Measurements from ENCODE around the gene LRGUK.

The LRGUK gene

DNA sequence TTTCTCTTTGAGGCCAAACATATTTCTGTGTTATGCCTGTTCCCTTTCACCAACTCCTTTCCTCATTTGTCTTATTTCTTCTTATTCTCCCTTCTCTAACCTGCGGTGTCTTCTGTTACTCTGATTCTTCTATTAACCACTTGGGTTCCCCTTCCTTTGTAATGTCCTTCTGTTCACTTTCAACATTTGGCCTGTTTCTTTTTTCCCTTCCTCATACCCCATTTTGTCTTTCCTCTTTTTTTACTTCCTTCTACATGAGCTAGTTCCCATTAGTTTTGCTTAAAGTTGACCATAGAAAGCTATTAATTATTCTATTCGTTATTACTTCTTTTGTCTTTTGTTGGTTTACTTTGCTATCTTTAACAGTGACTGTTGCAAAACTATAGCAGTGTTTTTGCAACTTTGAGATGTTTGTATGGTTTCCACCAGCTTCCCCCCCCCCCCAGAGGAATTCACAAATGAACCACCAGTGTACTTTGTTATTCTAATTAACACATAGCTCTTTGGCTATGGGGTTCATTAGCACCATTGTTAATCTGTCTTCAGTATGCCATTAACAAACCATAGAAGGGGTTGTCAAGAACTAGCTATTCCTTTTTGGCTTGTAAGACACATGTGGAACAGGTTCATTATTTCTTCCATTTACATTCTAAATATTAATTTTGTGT lies 2.9 kb downstream of the LRGUK start:
- no peaks in the 10 kb centered on the region for H3K27me3 ChIP-seq (ENCODE audit: control insufficient read depth in 1 of 2, insufficient read depth in 2 of 2, low read length in 2 of 2)
- no peak overlapping the region for H3K9ac ChIP-seq (ENCODE audit: low read length)
- no peaks in the 10 kb centered on the region for H3K9me3 ChIP-seq (ENCODE audit: low read length)
- no peak overlapping the region for H3K27ac ChIP-seq (ENCODE audit: low read depth, low read length)
- no peaks in the 10 kb centered on the region for H3K36me3 ChIP-seq (ENCODE audit: insufficient read depth, low read length)
- no peak overlapping the region for H3K4me3 ChIP-seq (ENCODE audit: low read depth in 1 of 2, low read length in 2 of 2)
- H3K4me1 ChIP-seq (ENCODE audit: insufficient read depth, low read length) = peaks cover 6% of the 10 kb centered on the region

DNA sequence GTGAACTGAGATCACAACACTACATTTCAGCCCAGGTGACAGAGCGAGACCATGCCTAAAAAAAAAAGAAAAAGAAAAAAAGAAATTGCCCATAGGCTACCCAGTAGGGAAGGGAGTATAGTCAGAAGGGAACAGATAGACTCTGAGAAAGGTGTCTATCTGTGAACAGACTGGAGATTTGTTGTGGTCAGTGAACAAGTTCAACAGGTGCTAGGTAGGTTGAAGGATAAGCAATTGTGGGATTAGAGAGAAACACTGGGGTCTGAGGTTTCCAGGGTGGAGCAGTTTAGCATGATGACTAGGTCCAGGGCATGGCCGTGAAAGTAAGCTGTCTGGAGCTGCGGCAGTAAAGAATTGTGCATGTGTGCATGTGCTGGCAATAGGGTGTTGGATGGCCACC lies 6.9 kb downstream of the LRGUK start:
- no peaks in the 10 kb centered on the region for H3K4me1 ChIP-seq (ENCODE audit: insufficient read depth, low read length)

DNA sequence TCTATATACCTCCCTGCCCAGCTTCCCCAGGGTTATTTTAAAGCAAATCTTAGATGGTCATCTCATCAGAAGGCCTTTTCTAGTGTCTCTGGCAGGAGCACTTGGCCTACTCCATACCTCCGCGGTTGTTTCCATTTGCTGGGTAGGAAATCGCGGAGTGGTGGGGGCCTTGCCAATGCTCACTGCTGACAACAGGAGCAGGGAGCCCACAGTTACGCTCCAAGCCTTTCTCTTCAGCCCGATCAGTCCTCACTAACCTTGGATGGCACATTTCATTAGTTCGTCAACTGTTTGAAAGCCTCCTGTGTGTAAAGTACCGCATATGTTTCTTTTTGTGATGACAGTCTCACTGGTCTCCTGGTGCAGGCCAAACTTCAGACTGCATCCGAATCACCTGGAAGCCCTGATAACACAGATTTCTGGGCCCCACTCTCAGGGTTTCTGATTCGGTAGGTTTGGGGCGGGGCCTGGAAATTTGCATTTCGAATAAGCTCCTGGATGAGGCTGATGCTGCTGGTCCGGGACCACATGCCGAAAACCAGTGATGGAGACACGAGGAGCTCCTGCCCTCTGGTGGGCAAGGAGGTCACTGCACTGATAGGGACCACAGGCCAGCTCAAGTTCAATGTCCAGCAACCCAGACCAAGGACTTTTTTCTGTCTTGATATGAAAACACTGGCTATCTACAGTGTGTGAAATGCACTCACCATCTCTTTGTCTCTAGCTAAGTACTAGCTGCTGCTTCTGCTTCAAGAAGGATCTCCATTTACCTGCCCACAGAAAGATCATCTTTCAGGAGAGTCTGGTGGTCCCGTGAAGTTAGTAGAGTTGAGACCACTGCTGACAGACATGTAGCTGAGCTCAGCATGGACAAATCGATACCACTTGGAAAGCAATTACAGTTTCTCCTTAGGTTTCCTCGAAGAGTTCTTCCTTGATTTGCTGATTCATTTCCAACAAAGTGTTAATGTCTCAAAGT lies 14.0 kb downstream of the LRGUK start:
- no peak overlapping the region for H3K4me3 ChIP-seq (ENCODE audit: low read depth in 1 of 2, low read length in 2 of 2)
- H3K4me1 ChIP-seq (ENCODE audit: insufficient read depth, low read length) = no peaks in the 10 kb centered on the region
- no peaks in the 10 kb centered on the region for H3K27me3 ChIP-seq (ENCODE audit: control insufficient read depth in 1 of 2, insufficient read depth in 2 of 2, low read length in 2 of 2)
- no peaks in the 10 kb centered on the region for H3K9me3 ChIP-seq (ENCODE audit: low read length)
- H3K27ac ChIP-seq (ENCODE audit: low read depth, low read length) = no peak overlapping the region
- H3K9ac ChIP-seq (ENCODE audit: low read length) = no peak overlapping the region
- no peaks in the 10 kb centered on the region for H3K36me3 ChIP-seq (ENCODE audit: insufficient read depth, low read length)

More for the DNA sequence above, 6.9 kb downstream of the LRGUK start:
- H3K27ac ChIP-seq (ENCODE audit: low read depth, low read length) = no peak overlapping the region
- no peak overlapping the region for H3K4me3 ChIP-seq (ENCODE audit: low read depth in 1 of 2, low read length in 2 of 2)
- no peaks in the 10 kb centered on the region for H3K27me3 ChIP-seq (ENCODE audit: control insufficient read depth in 1 of 2, insufficient read depth in 2 of 2, low read length in 2 of 2)
- H3K36me3 ChIP-seq (ENCODE audit: insufficient read depth, low read length) = no peaks in the 10 kb centered on the region
- H3K9me3 ChIP-seq (ENCODE audit: low read length) = no peaks in the 10 kb centered on the region
- H3K9ac ChIP-seq (ENCODE audit: low read length) = no peak overlapping the region

DNA sequence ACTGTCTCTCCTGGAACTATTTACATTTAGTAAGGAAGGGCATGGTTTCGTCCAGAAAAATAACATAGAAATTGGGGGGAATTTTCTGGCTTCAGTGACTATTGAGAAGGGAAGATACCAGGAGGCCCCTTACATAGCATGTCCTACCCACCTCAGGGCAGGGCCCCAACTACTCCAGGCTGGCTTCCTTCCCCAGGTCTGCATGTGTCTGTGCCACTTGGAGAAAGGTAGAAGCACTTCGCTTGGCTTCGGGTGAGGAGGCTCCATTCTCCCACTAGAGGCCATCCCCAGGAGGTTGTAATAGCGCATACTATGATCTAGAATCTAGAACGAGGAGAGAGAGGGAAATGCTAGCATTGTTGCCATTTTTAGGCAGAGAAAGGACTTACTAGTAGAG lies 14.7 kb downstream of the LRGUK start:
- H3K27me3 ChIP-seq (ENCODE audit: control insufficient read depth in 1 of 2, insufficient read depth in 2 of 2, low read length in 2 of 2) = no peaks in the 10 kb centered on the region
- H3K9ac ChIP-seq (ENCODE audit: low read length) = no peak overlapping the region
- H3K9me3 ChIP-seq (ENCODE audit: low read length) = no peaks in the 10 kb centered on the region
- H3K4me1 ChIP-seq (ENCODE audit: insufficient read depth, low read length) = no peaks in the 10 kb centered on the region
- no peak overlapping the region for H3K4me3 ChIP-seq (ENCODE audit: low read depth in 1 of 2, low read length in 2 of 2)
- H3K36me3 ChIP-seq (ENCODE audit: insufficient read depth, low read length) = no peaks in the 10 kb centered on the region
- H3K27ac ChIP-seq (ENCODE audit: low read depth, low read length) = no peak overlapping the region

DNA sequence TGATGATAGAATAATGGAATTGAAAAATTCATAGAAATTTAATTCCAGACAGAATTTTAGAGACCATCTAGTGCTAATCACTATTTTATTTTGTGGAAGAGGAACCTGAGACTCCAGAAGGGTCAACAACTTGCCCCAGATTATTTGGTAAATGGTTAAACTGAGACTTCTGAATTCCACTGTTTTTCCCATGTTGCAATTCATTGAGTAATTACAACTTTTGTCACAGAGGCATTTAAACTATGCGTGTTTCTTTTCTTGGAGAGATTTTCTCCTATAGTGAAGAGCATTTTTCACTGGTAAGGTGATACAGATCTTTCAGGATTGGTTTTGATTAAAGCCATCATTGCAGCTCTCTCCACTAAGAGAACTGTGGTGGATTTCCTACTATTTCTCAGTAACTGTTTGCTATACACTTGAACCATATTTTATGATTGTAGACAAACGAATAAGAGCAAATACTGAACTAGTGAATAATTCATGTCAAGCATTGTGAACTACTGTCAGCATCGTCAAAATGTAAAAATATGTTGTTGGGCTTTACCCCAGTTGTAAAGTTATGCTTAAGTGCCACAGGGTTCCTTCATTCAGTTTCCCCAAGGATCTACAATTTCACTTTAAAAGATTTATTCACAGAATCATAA lies 26.5 kb downstream of the LRGUK start:
- Histone ChIP-seq H3K4me3 (ENCODE audit: low read depth in 1 of 2, low read length in 2 of 2) (no peak overlapping the region), H3K9me3 (ENCODE audit: low read length) (no peaks in the 10 kb centered on the region), H3K4me1 (ENCODE audit: insufficient read depth, low read length) (no peaks in the 10 kb centered on the region), H3K9ac (ENCODE audit: low read length) (no peak overlapping the region), H3K27ac (ENCODE audit: low read depth, low read length) (no peak overlapping the region), H3K27me3 (ENCODE audit: control insufficient read depth in 1 of 2, insufficient read depth in 2 of 2, low read length in 2 of 2) (no peaks in the 10 kb centered on the region), H3K36me3 (ENCODE audit: insufficient read depth, low read length) (no peaks in the 10 kb centered on the region)

DNA sequence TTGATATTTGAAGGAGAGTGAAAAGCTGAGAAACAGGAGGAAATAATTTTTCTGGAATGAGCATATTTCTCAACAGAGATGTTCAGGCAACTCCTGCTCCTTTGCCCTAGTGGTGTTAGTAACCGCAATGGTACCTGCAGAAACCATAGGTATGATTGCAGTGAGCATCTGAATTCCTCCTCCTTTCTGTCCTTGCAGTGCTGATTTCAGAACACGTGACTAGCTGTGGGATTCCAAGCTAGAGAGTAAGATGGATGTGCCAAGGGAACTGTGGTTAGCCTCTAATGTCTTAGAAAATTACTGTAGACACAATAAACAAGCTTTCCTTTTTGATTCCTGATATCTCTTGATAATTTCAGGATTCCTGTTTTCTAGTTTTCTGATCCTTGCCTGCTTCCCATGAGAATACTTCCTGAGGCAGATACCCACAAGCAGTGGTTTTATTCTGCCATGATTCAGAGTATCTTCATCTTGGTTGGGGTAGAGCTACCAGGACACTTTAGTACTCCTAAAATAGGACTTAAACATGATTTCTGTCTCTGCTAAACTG lies 27.5 kb downstream of the LRGUK start:
- Histone ChIP-seq H3K9ac (ENCODE audit: low read length) (no peak overlapping the region), H3K9me3 (ENCODE audit: low read length) (no peaks in the 10 kb centered on the region), H3K4me1 (ENCODE audit: insufficient read depth, low read length) (no peaks in the 10 kb centered on the region), H3K27me3 (ENCODE audit: control insufficient read depth in 1 of 2, insufficient read depth in 2 of 2, low read length in 2 of 2) (no peaks in the 10 kb centered on the region), H3K27ac (ENCODE audit: low read depth, low read length) (no peak overlapping the region), H3K36me3 (ENCODE audit: insufficient read depth, low read length) (no peaks in the 10 kb centered on the region), H3K4me3 (ENCODE audit: low read depth in 1 of 2, low read length in 2 of 2) (no peak overlapping the region)

DNA sequence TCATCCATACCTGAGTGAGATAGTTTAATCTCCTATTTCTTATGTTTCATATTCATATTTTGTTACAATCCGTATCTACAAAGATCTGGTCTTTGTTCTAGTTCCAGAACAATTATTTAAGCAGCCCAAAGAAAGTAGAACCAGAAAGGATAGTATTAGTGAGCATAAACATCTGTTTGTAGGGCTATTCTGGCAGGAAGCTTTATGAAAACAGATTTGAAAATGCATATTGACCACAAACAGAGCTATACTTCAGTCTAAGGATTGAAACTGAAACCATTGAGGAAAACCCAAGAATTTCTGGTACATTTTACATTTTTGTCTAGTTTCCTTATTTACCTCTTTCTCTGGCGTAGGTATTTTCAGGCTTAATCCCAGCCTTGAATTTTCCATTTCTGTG lies 28.1 kb downstream of the LRGUK start:
- H3K9ac ChIP-seq (ENCODE audit: low read length) = no peak overlapping the region
- no peaks in the 10 kb centered on the region for H3K9me3 ChIP-seq (ENCODE audit: low read length)
- no peak overlapping the region for H3K27ac ChIP-seq (ENCODE audit: low read depth, low read length)
- no peaks in the 10 kb centered on the region for H3K27me3 ChIP-seq (ENCODE audit: control insufficient read depth in 1 of 2, insufficient read depth in 2 of 2, low read length in 2 of 2)
- H3K4me3 ChIP-seq (ENCODE audit: low read depth in 1 of 2, low read length in 2 of 2) = no peak overlapping the region
- no peaks in the 10 kb centered on the region for H3K36me3 ChIP-seq (ENCODE audit: insufficient read depth, low read length)
- H3K4me1 ChIP-seq (ENCODE audit: insufficient read depth, low read length) = no peaks in the 10 kb centered on the region

DNA sequence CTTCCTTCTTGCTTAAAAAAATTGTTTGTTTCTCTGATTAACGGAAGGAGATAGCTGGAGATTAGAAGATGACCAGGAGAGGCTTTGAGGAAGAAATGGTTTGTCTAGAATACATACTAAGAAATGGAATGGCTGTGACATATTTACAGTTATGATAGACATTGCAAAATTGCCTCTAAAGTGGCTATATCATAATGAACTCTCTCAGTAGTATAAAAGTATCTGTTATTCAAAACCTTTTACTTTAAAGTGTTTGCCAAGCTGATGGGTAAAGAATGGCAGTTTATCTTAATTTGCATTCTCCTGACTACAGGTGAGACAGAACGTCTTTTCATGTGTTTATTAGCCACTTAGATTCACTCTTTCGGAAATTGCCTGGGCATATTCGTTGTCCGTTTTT lies 28.7 kb downstream of the LRGUK start:
- Histone ChIP-seq H3K4me3 (ENCODE audit: low read depth in 1 of 2, low read length in 2 of 2) (no peak overlapping the region), H3K9ac (ENCODE audit: low read length) (no peak overlapping the region), H3K9me3 (ENCODE audit: low read length) (no peaks in the 10 kb centered on the region)

DNA sequence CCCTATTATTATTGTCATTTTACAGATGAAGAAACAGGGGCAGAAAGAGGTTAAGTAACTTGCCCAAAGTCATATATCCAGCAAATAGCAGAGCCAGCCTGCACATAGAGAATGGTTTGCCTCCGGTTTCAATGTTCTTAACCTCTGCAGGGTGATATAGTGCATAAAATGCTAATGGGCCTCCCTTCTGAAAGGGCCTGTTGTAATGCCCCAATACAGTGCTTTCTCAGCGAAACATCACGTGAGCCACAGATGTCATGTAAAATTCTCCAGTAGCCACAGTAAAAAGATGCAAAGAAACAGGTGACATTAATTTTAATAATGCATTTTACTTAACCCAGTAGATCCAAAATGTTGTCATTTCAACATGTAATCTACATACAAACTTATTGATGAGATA lies 38.1 kb downstream of the LRGUK start:
- Histone ChIP-seq H3K27ac (ENCODE audit: low read depth, low read length) (no peak overlapping the region), H3K9ac (ENCODE audit: low read length) (no peak overlapping the region), H3K4me1 (ENCODE audit: insufficient read depth, low read length) (no peaks in the 10 kb centered on the region), H3K27me3 (ENCODE audit: control insufficient read depth in 1 of 2, insufficient read depth in 2 of 2, low read length in 2 of 2) (no peaks in the 10 kb centered on the region), H3K4me3 (ENCODE audit: low read depth in 1 of 2, low read length in 2 of 2) (no peak overlapping the region), H3K9me3 (ENCODE audit: low read length) (no peaks in the 10 kb centered on the region), H3K36me3 (ENCODE audit: insufficient read depth, low read length) (no peaks in the 10 kb centered on the region)

More for the DNA sequence above, 28.7 kb downstream of the LRGUK start:
- Histone ChIP-seq H3K27me3 (ENCODE audit: control insufficient read depth in 1 of 2, insufficient read depth in 2 of 2, low read length in 2 of 2) (no peaks in the 10 kb centered on the region), H3K27ac (ENCODE audit: low read depth, low read length) (no peak overlapping the region), H3K36me3 (ENCODE audit: insufficient read depth, low read length) (no peaks in the 10 kb centered on the region), H3K4me1 (ENCODE audit: insufficient read depth, low read length) (no peaks in the 10 kb centered on the region)

DNA sequence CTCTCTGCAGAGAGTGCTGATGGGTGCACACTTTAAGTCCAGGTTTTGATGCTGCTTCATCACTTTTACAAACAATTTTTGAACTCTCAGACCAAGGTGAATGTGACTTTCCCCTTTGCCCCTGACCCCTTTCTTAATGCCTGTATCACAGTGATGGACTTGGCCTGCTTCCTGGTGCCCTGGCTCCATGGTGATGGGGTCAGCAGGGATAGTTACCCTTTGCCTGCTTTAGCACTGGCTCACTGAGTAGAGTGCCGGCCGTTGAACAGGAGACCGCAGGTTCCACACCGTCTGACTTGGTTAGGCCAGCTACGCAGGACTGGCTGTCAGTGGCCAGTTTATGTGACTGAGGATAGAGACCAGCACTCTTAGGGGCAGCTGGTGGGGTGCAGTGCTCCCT lies 40.1 kb downstream of the LRGUK start:
- no peaks in the 10 kb centered on the region for H3K27me3 ChIP-seq (ENCODE audit: control insufficient read depth in 1 of 2, insufficient read depth in 2 of 2, low read length in 2 of 2)
- no peak overlapping the region for H3K4me3 ChIP-seq (ENCODE audit: low read depth in 1 of 2, low read length in 2 of 2)
- H3K27ac ChIP-seq (ENCODE audit: low read depth, low read length) = no peak overlapping the region
- no peaks in the 10 kb centered on the region for H3K4me1 ChIP-seq (ENCODE audit: insufficient read depth, low read length)
- no peak overlapping the region for H3K9ac ChIP-seq (ENCODE audit: low read length)
- H3K36me3 ChIP-seq (ENCODE audit: insufficient read depth, low read length) = no peaks in the 10 kb centered on the region
- H3K9me3 ChIP-seq (ENCODE audit: low read length) = no peaks in the 10 kb centered on the region

DNA sequence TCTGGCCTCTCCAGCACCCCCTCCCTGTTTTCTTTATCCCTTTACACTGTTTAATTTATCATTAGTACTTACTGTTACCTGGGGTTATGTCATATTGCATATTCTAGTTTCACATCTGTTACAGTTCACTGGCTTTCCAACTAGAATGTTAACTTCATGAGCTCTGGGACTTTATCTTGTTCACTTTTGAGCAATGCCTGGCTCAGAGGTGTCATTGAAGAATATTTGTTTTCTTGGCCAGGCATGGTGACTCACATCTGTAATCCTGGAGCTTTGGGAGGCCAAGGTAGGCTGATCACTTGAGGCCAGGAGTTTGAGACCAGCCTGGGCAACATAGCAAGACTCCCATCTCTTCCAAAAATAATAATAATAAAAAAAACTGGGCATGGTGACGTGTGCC lies 40.7 kb downstream of the LRGUK start:
- H3K4me1 ChIP-seq (ENCODE audit: insufficient read depth, low read length) = no peaks in the 10 kb centered on the region
- no peak overlapping the region for H3K9ac ChIP-seq (ENCODE audit: low read length)
- H3K27me3 ChIP-seq (ENCODE audit: control insufficient read depth in 1 of 2, insufficient read depth in 2 of 2, low read length in 2 of 2) = no peaks in the 10 kb centered on the region
- H3K27ac ChIP-seq (ENCODE audit: low read depth, low read length) = no peak overlapping the region
- H3K36me3 ChIP-seq (ENCODE audit: insufficient read depth, low read length) = no peaks in the 10 kb centered on the region
- H3K9me3 ChIP-seq (ENCODE audit: low read length) = no peaks in the 10 kb centered on the region
- no peak overlapping the region for H3K4me3 ChIP-seq (ENCODE audit: low read depth in 1 of 2, low read length in 2 of 2)

Data from muscle layer of colon (tissue), 2 donors.